PC-3 (cell line): Measurements from ENCODE around the gene SNTA1.

Experiments used
- EZH2 ChIP-seq: fragments of 300-600 bp; sonication (generic); IDR thresholded peaks from one replicate; pipeline ENCODE4 v1.6.1; 2017; ENCODE audit warnings: antibody characterized with exemption, mild to moderate bottlenecking, low read length; ENCODE audit not compliant: unreplicated experiment
- TF ChIP-seq, protein P1 (sequence below): fragments of 300-600 bp; sonication (generic); conservative IDR thresholded peaks from 2 replicates; pipeline ENCODE4 v1.5.1; 2017; ENCODE audit warnings: antibody characterized with exemption, low read depth, mild to moderate bottlenecking, low read length

DNA sequence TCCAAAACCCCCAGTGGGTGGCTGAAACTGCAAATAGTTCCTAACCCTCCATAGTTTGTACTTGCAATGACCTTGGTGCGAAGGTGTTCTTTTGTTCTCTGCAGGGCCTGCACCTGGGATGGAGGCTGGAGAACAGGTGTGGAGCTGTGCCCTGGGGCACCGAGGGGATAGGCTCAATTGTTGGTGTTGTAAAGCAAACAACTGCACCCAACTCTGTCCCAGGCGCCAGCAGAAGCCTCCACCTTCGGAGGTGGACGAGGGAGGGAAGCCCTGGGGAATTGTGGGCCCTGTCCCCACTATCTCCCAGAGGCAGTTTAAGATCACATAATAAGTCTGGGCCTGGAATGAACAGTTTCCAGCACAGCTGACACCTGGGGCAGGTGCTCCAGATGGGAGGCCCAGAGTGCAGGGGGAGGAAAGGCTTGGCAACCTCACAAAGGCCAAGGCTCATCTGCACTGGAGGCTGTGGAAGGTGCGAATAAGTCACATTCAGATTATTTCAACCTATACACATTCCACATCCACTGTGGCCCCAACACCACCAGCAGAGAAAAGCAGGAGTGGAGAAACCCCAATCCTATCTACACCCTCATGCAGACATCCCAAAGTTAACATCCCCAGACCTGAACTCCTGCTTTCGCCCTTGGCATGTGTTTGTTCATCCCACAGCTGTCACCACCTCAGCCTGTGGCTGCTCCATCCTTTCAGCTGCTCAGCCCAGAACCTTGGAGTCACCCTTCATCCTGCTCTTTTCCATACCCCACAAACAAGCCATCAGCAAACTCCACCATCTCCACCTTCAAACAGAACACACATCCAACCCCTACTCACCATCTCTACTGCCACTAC, 34.0 kb upstream of the SNTA1 start:
- TF ChIP-seq, protein P1, sequence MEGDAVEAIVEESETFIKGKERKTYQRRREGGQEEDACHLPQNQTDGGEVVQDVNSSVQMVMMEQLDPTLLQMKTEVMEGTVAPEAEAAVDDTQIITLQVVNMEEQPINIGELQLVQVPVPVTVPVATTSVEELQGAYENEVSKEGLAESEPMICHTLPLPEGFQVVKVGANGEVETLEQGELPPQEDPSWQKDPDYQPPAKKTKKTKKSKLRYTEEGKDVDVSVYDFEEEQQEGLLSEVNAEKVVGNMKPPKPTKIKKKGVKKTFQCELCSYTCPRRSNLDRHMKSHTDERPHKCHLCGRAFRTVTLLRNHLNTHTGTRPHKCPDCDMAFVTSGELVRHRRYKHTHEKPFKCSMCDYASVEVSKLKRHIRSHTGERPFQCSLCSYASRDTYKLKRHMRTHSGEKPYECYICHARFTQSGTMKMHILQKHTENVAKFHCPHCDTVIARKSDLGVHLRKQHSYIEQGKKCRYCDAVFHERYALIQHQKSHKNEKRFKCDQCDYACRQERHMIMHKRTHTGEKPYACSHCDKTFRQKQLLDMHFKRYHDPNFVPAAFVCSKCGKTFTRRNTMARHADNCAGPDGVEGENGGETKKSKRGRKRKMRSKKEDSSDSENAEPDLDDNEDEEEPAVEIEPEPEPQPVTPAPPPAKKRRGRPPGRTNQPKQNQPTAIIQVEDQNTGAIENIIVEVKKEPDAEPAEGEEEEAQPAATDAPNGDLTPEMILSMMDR: no peak
- TF ChIP-seq EZH2: no peak
